Kasumi-1 (cell line): ENCODE measurements around the gene SLC25A11.
"Not testable (repeated sequence)": the region's sequence is repeated elsewhere in the genome, so short reads cannot be mapped to it uniquely, and the experiment has no call there.

Experiments
- DNase-seq, 2 experiments: peaks; one replicate each; lab custom pipeline; 2025; lab: John Stamatoyannopoulos, UW

SLC25A11 gene

GRCh38 chr17:4920351-4921048 is 19.3 kb downstream of the SLC25A11 start:
- no peak for DNase-seq

GRCh38 chr17:4919511-4920047 is 20.3 kb downstream of the SLC25A11 start:
- DNase-seq: no peak

GRCh38 chr17:4914551-4914950 is 25.3 kb downstream of the SLC25A11 start:
- not testable (repeated sequence) for DNase-seq

- no peak for DNase-seq
These were observed 25.9 kb downstream of the SLC25A11 start for GRCh38 chr17:4913994-4914393.

- DNase-seq: peak; percentile 59 to 67
These were observed 30.9 kb downstream of the SLC25A11 start for GRCh38 chr17:4908711-4909496.

GRCh38 chr17:4908301-4908700 is 31.5 kb downstream of the SLC25A11 start:
- DNase-seq: no peak

- not testable (repeated sequence) for DNase-seq
These were observed 33.2 kb downstream of the SLC25A11 start for GRCh38 chr17:4906642-4907041.

GRCh38 chr17:4903051-4903818 is 36.6 kb downstream of the SLC25A11 start, which contains the start of gene CHRNE:
Gene CHRNE, minus strand, starts transcription at chr17:4903098. Its CDS starts 35 bp downstream, at chr17:4903063.
- peak; percentile 43 to 46 for DNase-seq

GRCh38 chr17:4902540-4902939 is 37.3 kb downstream of the SLC25A11 start:
- no peak for DNase-seq

GRCh38 chr17:4901648-4902344 is 38.0 kb downstream of the SLC25A11 start:
- no peak for DNase-seq

GRCh38 chr17:4901108-4901647 is 38.7 kb downstream of the SLC25A11 start:
- DNase-seq: no peak

GRCh38 chr17:4900231-4901107 is 39.4 kb downstream of the SLC25A11 start:
- DNase-seq: no peak

- DNase-seq: no peak
These were observed 40.3 kb downstream of the SLC25A11 start, which contains the start of gene C17orf107 for GRCh38 chr17:4899341-4900230. Gene C17orf107, plus strand, starts transcription at chr17:4899536. Its CDS starts 227 bp downstream, at chr17:4899763.

GRCh38 chr17:4898927-4899326 is 40.9 kb downstream of the SLC25A11 start:
- no peak for DNase-seq

GRCh38 chr17:4898351-4898750 is 41.5 kb downstream of the SLC25A11 start:
- no peak for DNase-seq

- DNase-seq: no peak
These were observed 42.1 kb downstream of the SLC25A11 start for GRCh38 chr17:4897785-4898184.

- DNase-seq: no peak
These were observed 42.6 kb downstream of the SLC25A11 start for GRCh38 chr17:4897198-4897687.

GRCh38 chr17:4896332-4897197 is 43.3 kb downstream of the SLC25A11 start:
- no peak for DNase-seq
